ENCODE data around the gene TMEM217.

- TF ChIP-seq CTCF (IDR thresholded peaks at IDR 0.05; ENCODE audit: low read length) (no peak), EZH2 (IDR thresholded peaks at IDR 0.05; ENCODE audit: borderline replicate concordance, low read length) (no peak)
Measured at GRCh38 chr6:37259191-37259590, 1.2 kb upstream of the TMEM217 start.

Data from OCI-LY1 (cell line).